ENCODE measurements around the gene FEZF1.

FEZF1 gene

GRCh38 chr7:122304319-122304975 is at the start of gene FEZF1:
TSS of gene FEZF1 (minus strand) at chr7:122304750. CDS start at chr7:122304437, 313 bp downstream.
- DNase-seq, result no peak

GRCh38 chr7:122352454-122352853 is 47.9 kb upstream of the FEZF1 start:
- no peak for DNase-seq

GRCh38 chr7:122350701-122351100 is 46.2 kb upstream of the FEZF1 start:
- DNase-seq, result no peak

- DNase-seq, result no peak
Measured at GRCh38 chr7:122344303-122344620, 39.7 kb upstream of the FEZF1 start.

- no peak for DNase-seq
Measured at GRCh38 chr7:122343601-122344302, 39.2 kb upstream of the FEZF1 start.

GRCh38 chr7:122340427-122340826 is 35.9 kb upstream of the FEZF1 start:
- DNase-seq, result no peak

GRCh38 chr7:122339145-122339904 is 34.8 kb upstream of the FEZF1 start:
- no peak for DNase-seq

GRCh38 chr7:122337011-122337410 is 32.5 kb upstream of the FEZF1 start:
- no peak for DNase-seq

- no peak for DNase-seq
Measured at GRCh38 chr7:122329145-122329802, 24.7 kb upstream of the FEZF1 start.

GRCh38 chr7:122327969-122328368 is 23.4 kb upstream of the FEZF1 start:
- no peak for DNase-seq

- no peak for DNase-seq
Measured at GRCh38 chr7:122316467-122317388, 12.2 kb upstream of the FEZF1 start.

- no peak for DNase-seq
Measured at GRCh38 chr7:122315507-122316466, 11.2 kb upstream of the FEZF1 start.

- DNase-seq, result no peak
Measured at GRCh38 chr7:122314284-122314683, 9.7 kb upstream of the FEZF1 start.

GRCh38 chr7:122312789-122313188 is 8.2 kb upstream of the FEZF1 start:
- DNase-seq, result no peak

GRCh38 chr7:122311734-122312450 is 7.3 kb upstream of the FEZF1 start:
- no peak for DNase-seq

- no peak for DNase-seq
Measured at GRCh38 chr7:122311050-122311700, 6.6 kb upstream of the FEZF1 start.

GRCh38 chr7:122310119-122311021 is 5.8 kb upstream of the FEZF1 start:
- no peak for DNase-seq

GRCh38 chr7:122309421-122309820 is 4.9 kb upstream of the FEZF1 start:
- no peak for DNase-seq

GRCh38 chr7:122307228-122307621 is 2.7 kb upstream of the FEZF1 start:
- no peak for DNase-seq
